Prostate gland (tissue), 2 donors: Measurements from ENCODE around the gene KCNT2.

Experiments
- CTCF ChIP-seq, 4 experiments: fragments of 200-600 bp in 2 of 4; fragments of 450-650 bp in 2 of 4; sonication (generic) in 2 of 4; IDR thresholded peaks; 1 replicate in 3 of 4; 2 replicates in 1 of 4; pipeline ENCODE4 v1.5.1; 2016 to 2019; ENCODE audit warnings: antibody characterized with exemption in 4 of 4, mild to moderate bottlenecking in 2 of 4, moderate library complexity in 2 of 4
- POLR2A ChIP-seq: fragments of 450-650 bp; IDR thresholded peaks from one replicate; pipeline ENCODE4 v1.6.1; 2016; ENCODE audit warnings: antibody characterized with exemption, mild to moderate bottlenecking
- POLR2AphosphoS5 ChIP-seq: sonication (generic); formaldehyde crosslinking; IDR thresholded peaks from one replicate; pipeline ENCODE4 v1.6.1; 2017; ENCODE audit warnings: antibody characterized with exemption

- no peak for TF ChIP-seq POLR2A
- TF ChIP-seq POLR2AphosphoS5, result no peak
- no peak for TF ChIP-seq CTCF (IDR thresholded peaks at IDR 0.05)
Observed at GRCh38 chr1:196444634-196445033, 163.6 kb downstream of the KCNT2 start.
